NCI-H1417 treated with DMSO at 0.1 percent for 48 hours (cell line): Measurements from ENCODE around the gene NDRG2.
A peak's percentile ranks its signal among the peaks of the same experiment; 100 is the strongest.

Experiments
- DNase-seq: peaks from one replicate; lab custom pipeline; 2025; lab: John Stamatoyannopoulos, UW

Gene NDRG2

GRCh38 chr14:21024585-21025370 is at the start of gene NDRG2:
NDRG2 (minus strand) TSS chr14:21025061; CDS start chr14:21023315, 1,746 bp downstream.
- DNase-seq: no peak

- no peak for DNase-seq
Measured at GRCh38 chr14:21073921-21074320, 49.1 kb upstream of the NDRG2 start.

- no peak for DNase-seq
Measured at GRCh38 chr14:21072781-21073339, 48.0 kb upstream of the NDRG2 start.

- no peak for DNase-seq
Measured at GRCh38 chr14:21072031-21072473, 47.2 kb upstream of the NDRG2 start.

- DNase-seq: peak; percentile 52
Measured at GRCh38 chr14:21071225-21072030, 46.6 kb upstream of the NDRG2 start.

- DNase-seq: no peak
Measured at GRCh38 chr14:21070610-21071224, 45.9 kb upstream of the NDRG2 start.

GRCh38 chr14:21070083-21070609 is 45.3 kb upstream of the NDRG2 start, which contains the start of gene ARHGEF40:
ARHGEF40 (plus strand) TSS chr14:21070304; CDS start chr14:21070397, 93 bp downstream.
- DNase-seq: no peak

- no peak for DNase-seq
Measured at GRCh38 chr14:21069388-21070082, 44.7 kb upstream of the NDRG2 start.

GRCh38 chr14:21068521-21069387 is 43.9 kb upstream of the NDRG2 start:
- DNase-seq: peak; percentile 75

- DNase-seq: no peak
Measured at GRCh38 chr14:21066882-21067502, 42.1 kb upstream of the NDRG2 start.

GRCh38 chr14:21063479-21063878 is 38.6 kb upstream of the NDRG2 start:
- DNase-seq: no peak

- DNase-seq: no peak
Measured at GRCh38 chr14:21061347-21061668, 36.4 kb upstream of the NDRG2 start.

GRCh38 chr14:21060614-21061346 is 35.9 kb upstream of the NDRG2 start:
- no peak for DNase-seq

- DNase-seq: no peak
Measured at GRCh38 chr14:21059842-21060613, 35.2 kb upstream of the NDRG2 start.

GRCh38 chr14:21058903-21059302 is 34.0 kb upstream of the NDRG2 start:
- DNase-seq: no peak

GRCh38 chr14:21057803-21058675 is 33.2 kb upstream of the NDRG2 start, which contains the start of gene RNASE8:
RNASE8 (plus strand) TSS chr14:21057822; CDS start chr14:21057893, 71 bp downstream.
- no peak for DNase-seq

- DNase-seq: no peak
Measured at GRCh38 chr14:21056520-21057163, 31.8 kb upstream of the NDRG2 start.
